Endodermal cell (in vitro differentiated cells): Measurements from ENCODE around the gene MYL7. TPM values are rescaled to one million over a fixed set of nuclear protein-coding genes. Genes with fewer than 3 reads are reported as not detected.

Experiments
- DNase-seq: peaks from one replicate; pipeline ENCODE4 v3.0.0-alpha.2; 2017
- H3K27ac ChIP-seq: 2 replicates; pipeline ENCODE4 v1.5.1; 2013; ENCODE audit warnings: mild to moderate bottlenecking, low read depth, low read length, moderate library complexity
- H3K27me3 ChIP-seq: 2 replicates; pipeline ENCODE4 v1.6.1; 2013; ENCODE audit warnings: mild to moderate bottlenecking, low read length, moderate library complexity; ENCODE audit not compliant: insufficient read depth, control insufficient read depth, poor library complexity, severe bottlenecking
- H3K36me3 ChIP-seq: 2 replicates; pipeline ENCODE4 v1.7.0; 2013; ENCODE audit warnings: mild to moderate bottlenecking, low read length, moderate library complexity; ENCODE audit not compliant: control insufficient read depth, insufficient read depth
- H3K4me1 ChIP-seq: one replicate; pipeline ENCODE4 v1.7.0; 2013; ENCODE audit warnings: low read length; ENCODE audit not compliant: control insufficient read depth, insufficient read depth
- H3K4me3 ChIP-seq: 2 replicates; pipeline ENCODE4 v1.5.1; 2013; ENCODE audit warnings: mild to moderate bottlenecking, low read length, moderate library complexity
- H3K9ac ChIP-seq: 2 replicates; pipeline ENCODE4 v1.6.1; 2013; ENCODE audit warnings: mild to moderate bottlenecking, low read length, moderate library complexity; ENCODE audit not compliant: poor library complexity, severe bottlenecking; ENCODE audit errors: extremely low read depth
- H3K9me3 ChIP-seq: 2 replicates; pipeline ENCODE4 v1.6.1; 2013; ENCODE audit warnings: mild to moderate bottlenecking, low read length, moderate library complexity; ENCODE audit not compliant: control insufficient read depth
- H3K27ac Mint-ChIP-seq: 2 replicates; pipeline ENCODE4 v1.8.0; 2020; ENCODE audit warnings: mixed read lengths
- H3K27me3 Mint-ChIP-seq: 2 replicates; pipeline ENCODE4 v1.8.0; 2021; ENCODE audit warnings: mild to moderate bottlenecking, mixed read lengths; ENCODE audit not compliant: insufficient read depth
- H3K36me3 Mint-ChIP-seq: 2 replicates; pipeline ENCODE4 v1.8.0; 2020; ENCODE audit warnings: low read depth, mixed read lengths
- H3K4me1 Mint-ChIP-seq: 2 replicates; pipeline ENCODE4 v1.8.0; 2020; ENCODE audit warnings: mixed read lengths
- H3K4me3 Mint-ChIP-seq: 2 replicates; pipeline ENCODE4 v1.8.0; 2020; ENCODE audit warnings: mild to moderate bottlenecking, moderate library complexity, mixed read lengths
- H3K9me3 Mint-ChIP-seq: 2 replicates; pipeline ENCODE4 v1.8.0; 2020; ENCODE audit warnings: mild to moderate bottlenecking, mixed read lengths
- WGBS, 2 experiments: methylation state at CpG; one replicate each; pipeline versions ENCODE4 v1.1.5 to v1.1.7; 2013; ENCODE audit warnings: missing lambda C conversion rate in 2 of 2, mixed read lengths in 1 of 2; ENCODE audit not compliant: insufficient coverage in 1 of 2, insufficient read length in 1 of 2; 5-methylcytosine and 5-hydroxymethylcytosine counted together
- total RNA-seq, 2 donors: library from RNA; stranded (reverse); fragmentation: NEBNext Ultra II Directional in 1 of 2; extraction: Animal tissue kit (Norgen Biotek cat#: 25700) in 1 of 2; gene quantifications; 2 replicates in 1 of 2; 3 replicates in 1 of 2; pipeline ENCODE4 v1.2.1, GENCODE V29; 2021
- TF ChIP-seq, protein P1 (sequence below): fragments of 200-600 bp; sonication (generic); conservative IDR thresholded peaks from 2 replicates; pipeline ENCODE4 v1.5.0; 2021; ENCODE audit warnings: antibody characterized with exemption, mild to moderate bottlenecking

MYL7 gene
- total RNA-seq, 2 donors from 2014 or later: 115 to 120 TPM

DNA sequence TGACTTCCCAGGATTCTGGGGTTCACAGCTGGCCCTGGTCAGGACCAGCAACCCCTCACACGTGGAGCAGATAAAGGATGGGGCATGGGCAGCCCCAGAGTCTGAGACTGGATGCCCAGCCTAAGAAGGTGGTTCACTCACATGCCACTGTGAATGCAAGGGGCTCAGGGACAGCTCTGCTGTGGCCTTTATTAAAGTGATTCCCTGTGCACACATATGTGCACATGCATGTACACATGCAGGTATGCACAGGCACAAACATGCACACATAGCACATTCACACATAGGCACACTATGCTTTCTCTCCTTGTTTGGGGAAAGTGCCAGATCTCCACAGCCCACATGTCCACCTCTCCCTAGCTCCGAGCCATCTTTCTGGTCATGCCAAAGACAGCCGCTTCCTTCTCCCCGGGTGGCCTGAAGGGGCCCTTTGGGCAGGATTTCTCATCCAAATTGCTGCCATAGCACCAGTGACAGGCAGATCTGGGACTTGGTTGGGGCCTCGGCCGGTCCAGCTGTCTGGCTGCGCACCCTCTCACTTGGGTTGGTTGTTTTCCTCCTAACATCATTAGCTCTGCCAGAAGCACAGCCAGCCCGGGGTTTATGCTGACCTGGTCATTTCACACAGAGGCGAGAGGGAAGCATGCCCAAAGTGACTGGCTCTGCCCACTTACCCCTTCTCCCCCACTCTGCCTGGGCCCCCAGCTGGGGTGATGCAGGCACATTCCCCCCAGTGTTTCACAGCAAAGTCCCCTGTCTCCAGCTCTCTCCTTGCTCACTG is 46.7 kb upstream of the MYL7 start:
- H3K9ac ChIP-seq: no peak overlapping the region
- TF ChIP-seq, protein P1, sequence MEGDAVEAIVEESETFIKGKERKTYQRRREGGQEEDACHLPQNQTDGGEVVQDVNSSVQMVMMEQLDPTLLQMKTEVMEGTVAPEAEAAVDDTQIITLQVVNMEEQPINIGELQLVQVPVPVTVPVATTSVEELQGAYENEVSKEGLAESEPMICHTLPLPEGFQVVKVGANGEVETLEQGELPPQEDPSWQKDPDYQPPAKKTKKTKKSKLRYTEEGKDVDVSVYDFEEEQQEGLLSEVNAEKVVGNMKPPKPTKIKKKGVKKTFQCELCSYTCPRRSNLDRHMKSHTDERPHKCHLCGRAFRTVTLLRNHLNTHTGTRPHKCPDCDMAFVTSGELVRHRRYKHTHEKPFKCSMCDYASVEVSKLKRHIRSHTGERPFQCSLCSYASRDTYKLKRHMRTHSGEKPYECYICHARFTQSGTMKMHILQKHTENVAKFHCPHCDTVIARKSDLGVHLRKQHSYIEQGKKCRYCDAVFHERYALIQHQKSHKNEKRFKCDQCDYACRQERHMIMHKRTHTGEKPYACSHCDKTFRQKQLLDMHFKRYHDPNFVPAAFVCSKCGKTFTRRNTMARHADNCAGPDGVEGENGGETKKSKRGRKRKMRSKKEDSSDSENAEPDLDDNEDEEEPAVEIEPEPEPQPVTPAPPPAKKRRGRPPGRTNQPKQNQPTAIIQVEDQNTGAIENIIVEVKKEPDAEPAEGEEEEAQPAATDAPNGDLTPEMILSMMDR: no peak
- peaks cover 3% of the 10 kb centered on the region for H3K9me3 ChIP-seq
- H3K27me3 Mint-ChIP-seq: peaks cover 7% of the 10 kb centered on the region
- no peaks in the 10 kb centered on the region for H3K27me3 ChIP-seq
- H3K4me3 ChIP-seq: no peak overlapping the region
- peaks cover 2% of the 10 kb centered on the region for H3K4me1 ChIP-seq
- peaks cover 5% of the 10 kb centered on the region for H3K9me3 Mint-ChIP-seq
- H3K36me3 Mint-ChIP-seq: no peaks in the 10 kb centered on the region
- H3K4me3 Mint-ChIP-seq: no peak overlapping the region
- H3K27ac ChIP-seq: no peak overlapping the region
- no peaks in the 10 kb centered on the region for H3K36me3 ChIP-seq
- WGBS, 2 experiments: 91 to 97% methylated on average over 5 to 9 of the region's 9 CpGs
- H3K27ac Mint-ChIP-seq: no peak overlapping the region
- peak; percentile 44 for DNase-seq
- H3K4me1 Mint-ChIP-seq: peaks cover 10% of the 10 kb centered on the region

- peaks cover 2% of the 10 kb centered on the region for H3K4me1 ChIP-seq
- H3K36me3 ChIP-seq: no peaks in the 10 kb centered on the region
- Mint-ChIP-seq H3K27me3 (peaks cover 16% of the 10 kb centered on the region), H3K27ac (no peak overlapping the region), H3K36me3 (no peaks in the 10 kb centered on the region), H3K4me1 (peaks cover 7% of the 10 kb centered on the region), H3K4me3 (no peak overlapping the region), H3K9me3 (peaks cover 13% of the 10 kb centered on the region)
- no peak overlapping the region for H3K9ac ChIP-seq
- no peaks in the 10 kb centered on the region for H3K27me3 ChIP-seq
- no peak overlapping the region for H3K4me3 ChIP-seq
- DNase-seq: no peak
- peaks cover 7% of the 10 kb centered on the region for H3K9me3 ChIP-seq
- WGBS, 2 experiments: 83 to 88% methylated on average over 2 to 5 of the region's 5 CpGs
- TF ChIP-seq, protein P1: no peak
- H3K27ac ChIP-seq: no peak overlapping the region
Observed at GRCh38 chr7:44186736-44187135, 45.6 kb upstream of the MYL7 start.

DNA sequence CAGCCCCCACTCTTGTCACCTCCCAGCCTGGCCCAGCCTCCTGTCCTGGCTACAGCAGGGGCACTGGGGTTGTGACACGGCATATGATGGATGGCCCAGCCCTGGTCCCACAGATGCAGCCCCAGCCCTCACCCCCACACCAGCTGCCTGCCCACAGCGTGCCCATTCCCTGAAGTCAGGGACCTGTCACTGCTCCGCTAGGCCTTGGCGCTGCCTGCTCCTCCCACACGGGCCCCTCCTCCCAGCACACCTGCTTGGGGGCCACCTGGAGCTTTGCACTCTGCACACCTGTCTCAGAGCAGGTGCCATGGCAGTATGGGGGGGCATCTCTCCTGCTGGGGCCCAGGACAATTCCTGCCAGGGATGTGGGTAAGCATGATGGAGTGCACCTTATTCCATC is 44.6 kb upstream of the MYL7 start:
- DNase-seq: no peak
- Histone ChIP-seq H3K9me3 (peaks cover 7% of the 10 kb centered on the region), H3K4me3 (no peak overlapping the region), H3K9ac (no peak overlapping the region), H3K27me3 (no peaks in the 10 kb centered on the region), H3K27ac (no peak overlapping the region), H3K36me3 (no peaks in the 10 kb centered on the region), H3K4me1 (peaks cover 2% of the 10 kb centered on the region)
- WGBS, 2 experiments: 80 to 94% methylated on average over 1 to 5 of the region's 5 CpGs
- H3K27me3 Mint-ChIP-seq: peaks cover 19% of the 10 kb centered on the region
- H3K4me3 Mint-ChIP-seq: no peak overlapping the region
- TF ChIP-seq, protein P1: no peak
- peaks cover 13% of the 10 kb centered on the region for H3K9me3 Mint-ChIP-seq
- no peaks in the 10 kb centered on the region for H3K36me3 Mint-ChIP-seq
- peaks cover 7% of the 10 kb centered on the region for H3K4me1 Mint-ChIP-seq
- H3K27ac Mint-ChIP-seq: no peak overlapping the region
